GM18502 (cell line): ENCODE data around the gene GATA3.

Source experiments
- ATAC-seq: cut with Tn5 transposase; IDR thresholded peaks from one replicate; pipeline ENCODE4 v1.9.1; 2021; ENCODE audit warnings: mild to moderate bottlenecking; ENCODE audit not compliant: unreplicated experiment, poor library complexity

The GATA3 gene

DNA sequence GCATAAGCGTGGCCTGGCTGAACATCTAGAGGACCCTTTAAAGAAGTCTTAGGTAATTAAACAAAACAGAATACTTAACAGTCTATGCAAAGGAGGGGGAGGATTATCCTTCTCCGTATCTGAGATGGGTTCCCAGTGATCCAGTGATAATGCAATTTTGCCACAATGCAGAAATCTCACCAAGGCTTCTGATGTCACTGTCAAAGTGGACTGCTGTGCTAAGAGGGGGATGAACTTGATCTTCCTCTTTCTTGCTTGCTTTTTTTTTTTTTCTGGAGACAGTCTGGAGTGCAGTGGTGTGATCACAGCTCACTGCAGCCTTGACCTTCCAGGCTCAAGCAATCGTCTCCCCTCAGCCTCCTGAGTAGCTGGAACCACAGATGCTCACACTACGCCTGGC lies 30.8 kb downstream of the GATA3 start:
- ATAC-seq: no peak

DNA sequence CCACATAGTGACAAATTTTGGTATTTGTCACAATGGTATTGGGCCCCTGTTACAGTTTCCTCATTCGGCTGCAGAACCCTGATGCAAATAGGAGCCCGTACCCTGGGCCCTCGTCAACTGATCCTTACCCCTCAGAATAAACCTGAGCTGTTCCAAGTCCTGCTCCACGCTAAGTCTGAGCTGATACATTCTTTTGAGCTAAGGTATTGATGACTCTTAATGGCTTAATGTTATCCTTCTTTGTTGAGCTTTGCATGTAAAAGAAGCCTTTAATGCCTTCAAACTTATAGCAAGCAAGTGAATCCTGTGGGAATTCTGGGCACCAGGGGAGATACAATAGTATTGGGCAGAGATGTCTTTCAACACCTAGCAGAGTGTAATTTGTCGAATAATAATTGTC lies 31.8 kb downstream of the GATA3 start:
- ATAC-seq: no peak

DNA sequence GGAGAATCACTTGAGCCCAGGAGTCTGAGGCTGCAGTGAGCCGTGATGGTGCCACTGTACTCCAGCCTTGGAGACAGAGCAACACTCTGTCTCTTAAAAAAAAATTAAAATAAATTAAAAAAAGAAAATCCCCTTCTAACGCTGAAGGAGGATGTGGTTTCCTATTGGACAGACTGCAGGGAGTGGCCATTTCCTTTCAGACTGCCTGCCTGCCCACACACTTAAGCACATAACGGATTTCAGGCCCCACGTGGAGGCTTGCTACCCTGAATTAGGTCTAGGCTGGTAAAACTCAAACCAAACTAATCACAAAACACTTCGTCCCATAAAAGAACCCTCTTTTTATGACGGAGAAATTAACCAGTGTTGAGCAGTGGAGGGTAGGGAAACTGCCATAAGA lies 34.0 kb downstream of the GATA3 start:
- ATAC-seq: peak; percentile 89

DNA sequence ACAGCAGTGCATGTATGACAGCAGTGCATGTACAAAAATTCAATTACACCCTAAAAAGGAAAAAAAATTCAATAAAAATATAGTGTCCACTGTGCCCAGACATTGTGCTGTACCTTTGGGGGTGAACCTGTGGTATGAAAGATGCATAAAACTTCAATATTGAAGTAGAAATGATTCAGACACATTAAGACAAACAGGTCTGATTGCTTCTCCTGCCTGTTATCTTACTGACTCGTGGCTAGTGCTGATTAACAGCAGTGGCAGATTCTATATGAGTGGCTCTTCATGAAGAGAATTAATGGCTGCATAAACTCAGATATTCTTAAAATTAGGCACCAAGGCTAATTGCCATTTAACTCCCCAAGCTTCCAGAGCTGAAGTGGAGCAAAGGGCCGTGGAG lies 37.9 kb downstream of the GATA3 start:
- no peak for ATAC-seq

DNA sequence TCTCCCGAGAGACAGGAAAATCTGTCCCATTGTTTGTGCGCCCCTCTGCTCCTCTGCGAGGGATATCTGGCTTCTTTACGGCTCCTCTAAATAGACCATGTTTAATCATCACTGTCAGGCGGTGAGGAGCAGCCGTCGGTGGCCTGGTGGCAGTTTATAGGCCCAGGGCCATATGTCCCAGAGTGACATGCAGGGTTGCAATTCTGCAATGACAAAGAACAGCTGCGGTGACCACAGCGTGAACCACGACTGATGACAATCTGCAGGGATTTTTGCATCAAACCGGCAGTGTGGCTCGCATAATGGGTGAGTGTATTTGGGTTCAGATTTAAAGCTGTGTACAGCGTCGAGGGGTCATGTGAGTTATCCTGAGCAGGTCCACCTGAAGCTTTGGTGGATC lies 41.5 kb downstream of the GATA3 start:
- ATAC-seq: no peak

DNA sequence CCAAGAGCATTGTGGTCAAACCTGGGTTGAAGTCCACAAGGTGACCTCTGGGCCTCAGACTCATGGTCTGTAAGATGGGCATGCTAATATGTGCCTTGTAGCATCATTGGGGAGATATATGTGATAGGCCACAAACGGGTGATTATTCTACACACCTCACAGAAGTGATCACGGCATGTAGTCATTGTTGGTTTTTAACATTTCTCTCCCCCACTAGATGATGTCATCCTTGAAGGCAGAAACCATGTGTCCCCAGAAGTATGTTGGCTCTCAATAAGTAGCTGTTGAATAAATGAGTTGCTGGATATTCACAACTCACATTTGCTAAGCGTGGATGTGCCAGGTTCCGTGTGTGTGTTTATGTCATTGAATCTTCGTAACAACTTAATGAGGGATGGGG lies 42.4 kb downstream of the GATA3 start:
- no peak for ATAC-seq

DNA sequence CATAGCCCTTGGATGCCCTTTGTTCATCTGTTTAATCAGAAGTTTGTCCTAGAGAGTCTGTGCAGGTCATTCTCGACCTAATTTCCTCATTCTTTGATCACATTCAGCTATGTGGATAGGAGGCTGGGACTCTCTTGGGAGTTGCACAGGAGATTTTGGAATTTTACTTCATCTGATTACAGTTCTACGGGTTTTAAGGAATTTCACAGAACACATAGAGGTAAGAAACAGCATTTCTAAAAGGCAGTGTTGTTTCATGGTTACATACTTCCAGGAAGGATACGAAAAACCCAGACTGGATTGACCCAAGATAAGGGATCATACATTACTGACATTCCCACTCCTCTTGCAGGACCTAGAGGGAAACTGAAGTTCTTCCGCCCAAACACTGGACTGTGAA lies 45.9 kb downstream of the GATA3 start:
- ATAC-seq: no peak

DNA sequence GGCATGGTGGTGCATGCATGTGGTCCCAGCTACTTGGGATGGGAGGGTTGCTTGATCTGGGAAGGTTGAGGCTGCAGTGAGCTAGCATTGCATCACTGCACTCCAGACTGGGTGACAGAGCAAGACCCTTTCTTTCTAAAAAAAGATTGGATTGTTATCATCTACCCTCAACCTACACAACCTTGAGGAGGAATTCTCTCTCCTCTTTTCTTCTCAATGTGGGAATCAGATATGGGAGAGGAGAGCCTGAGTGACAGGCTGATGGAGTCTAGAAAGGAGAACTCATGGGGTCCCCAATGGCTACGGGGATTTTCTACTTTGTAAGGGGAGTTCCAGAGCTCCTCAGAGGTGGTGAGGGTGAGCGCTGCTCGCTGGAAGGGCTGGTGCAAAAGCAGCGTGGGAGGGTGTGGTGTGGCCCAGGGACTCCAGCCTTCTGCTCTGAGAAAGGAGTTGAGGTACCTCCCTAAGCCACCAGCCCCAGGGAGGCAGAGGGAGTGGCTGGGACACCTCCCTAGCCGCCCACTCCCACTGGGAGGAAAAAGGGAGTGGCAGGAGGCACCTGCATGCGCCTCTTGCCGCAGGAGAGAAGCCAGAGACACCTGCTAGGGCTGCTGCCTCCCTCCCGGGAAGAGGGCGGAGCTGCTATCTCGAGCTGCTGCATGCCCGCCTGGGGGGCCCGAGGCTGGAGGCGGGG lies 48.4 kb downstream of the GATA3 start:
- ATAC-seq: peak; percentile 90

DNA sequence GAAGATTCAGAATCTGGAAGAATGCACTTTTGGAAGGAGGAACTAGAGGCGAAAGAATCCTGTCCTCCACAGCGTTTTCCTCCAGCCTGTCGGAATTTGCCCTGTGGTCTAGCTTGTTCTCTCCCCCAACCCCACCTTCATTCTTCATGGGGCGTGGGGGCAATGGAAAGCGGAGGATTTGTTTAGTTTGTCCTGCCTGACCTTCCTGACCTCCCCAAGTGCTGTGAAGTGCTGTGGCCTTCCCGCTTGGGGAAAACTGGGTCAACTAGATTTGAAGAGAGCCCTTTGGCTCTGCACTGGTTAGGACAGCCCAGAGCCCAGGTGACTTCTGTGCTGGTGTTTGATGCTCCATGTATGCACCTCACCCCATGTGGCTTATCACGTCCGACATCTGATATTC lies 49.1 kb downstream of the GATA3 start:
- ATAC-seq: no peak

DNA sequence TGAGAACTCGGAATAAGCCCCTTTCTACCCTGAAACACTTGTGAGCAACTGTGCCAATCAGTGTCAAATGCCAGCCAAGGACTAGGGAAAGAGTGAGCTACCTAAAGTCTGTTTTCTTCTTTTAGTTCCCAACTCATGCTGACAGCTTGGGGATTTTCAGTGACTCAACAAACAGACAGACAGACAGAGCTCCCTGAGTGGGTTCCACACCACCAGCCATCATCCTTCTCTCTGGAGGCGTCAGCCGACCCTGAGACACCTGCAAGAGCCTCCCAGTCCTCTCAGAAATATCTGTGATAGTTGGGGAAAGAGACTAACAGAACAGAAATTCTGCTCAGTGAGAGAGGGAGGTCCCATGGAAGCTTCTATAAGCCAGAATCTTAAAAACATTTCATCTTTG lies 49.5 kb downstream of the GATA3 start:
- no peak for ATAC-seq

DNA sequence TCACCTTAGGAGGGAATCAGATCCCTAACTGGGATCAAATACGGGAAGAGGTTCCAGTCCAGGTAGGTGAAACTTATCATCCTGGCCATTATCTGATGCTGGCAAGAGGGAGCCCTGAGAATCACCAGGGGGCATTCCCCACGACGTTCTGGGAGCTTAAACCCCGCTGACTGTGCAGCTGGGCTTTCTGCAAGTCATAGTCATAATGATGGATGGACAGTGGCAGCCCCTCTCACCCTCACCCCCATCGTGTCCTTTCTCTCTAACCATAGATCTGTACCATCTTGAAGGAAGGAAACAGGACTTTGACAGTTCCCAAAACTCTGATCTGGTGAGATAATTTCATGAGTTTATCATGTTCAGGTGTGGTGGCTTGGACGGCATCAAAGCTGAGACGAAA lies 50.2 kb downstream of the GATA3 start:
- no peak for ATAC-seq

DNA sequence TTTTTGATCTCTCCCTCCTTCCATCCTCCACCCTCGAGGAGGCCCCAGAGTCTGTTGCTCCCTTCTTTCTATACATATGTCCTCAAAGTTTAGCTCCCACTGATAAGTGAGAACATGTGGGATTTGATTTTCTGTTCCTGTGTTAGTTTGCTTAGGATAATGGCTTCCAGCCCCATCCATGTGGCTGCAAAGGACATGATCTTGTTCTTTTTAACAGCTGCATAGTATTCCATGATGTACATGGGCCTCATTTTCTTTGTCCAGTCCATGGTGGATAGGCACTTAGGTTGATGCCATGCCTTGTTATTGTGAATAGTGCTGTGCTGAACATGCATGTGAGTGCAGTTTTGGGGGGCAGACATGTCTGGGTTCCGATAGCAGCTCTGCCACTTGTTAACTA lies 51.4 kb downstream of the GATA3 start:
- ATAC-seq: no peak

DNA sequence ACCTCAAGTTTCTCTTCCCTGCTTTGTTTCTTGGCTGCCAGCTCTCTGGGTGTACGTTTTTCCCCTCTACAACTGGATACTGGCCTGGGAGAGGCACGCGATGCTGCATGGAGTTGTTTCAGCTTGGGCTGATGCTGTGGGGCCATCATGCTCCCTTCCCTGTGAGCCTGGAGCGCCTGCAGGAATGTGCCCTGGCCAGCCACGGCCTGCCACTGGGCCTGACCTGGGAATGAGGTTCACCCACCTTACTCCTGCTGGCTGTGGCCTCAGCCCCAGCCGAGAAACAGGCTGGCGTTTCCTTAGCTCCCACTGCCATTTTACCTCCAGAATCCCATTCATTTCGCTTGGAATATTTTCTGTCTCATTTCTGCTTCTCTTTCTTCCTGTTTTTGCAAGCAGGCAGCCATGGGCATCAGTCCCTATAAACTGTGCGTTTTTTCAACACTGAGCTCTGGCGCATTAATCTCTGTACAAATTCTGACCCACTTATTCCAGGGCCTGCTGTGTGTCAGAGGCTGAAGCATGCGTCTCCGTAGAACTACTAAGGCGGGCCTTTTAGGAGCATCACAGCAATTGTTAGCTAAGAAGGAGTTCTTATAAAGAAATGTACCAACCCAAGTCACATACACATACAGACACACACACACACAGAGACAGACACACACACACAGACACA lies 57.9 kb downstream of the GATA3 start:
- no peak for ATAC-seq

DNA sequence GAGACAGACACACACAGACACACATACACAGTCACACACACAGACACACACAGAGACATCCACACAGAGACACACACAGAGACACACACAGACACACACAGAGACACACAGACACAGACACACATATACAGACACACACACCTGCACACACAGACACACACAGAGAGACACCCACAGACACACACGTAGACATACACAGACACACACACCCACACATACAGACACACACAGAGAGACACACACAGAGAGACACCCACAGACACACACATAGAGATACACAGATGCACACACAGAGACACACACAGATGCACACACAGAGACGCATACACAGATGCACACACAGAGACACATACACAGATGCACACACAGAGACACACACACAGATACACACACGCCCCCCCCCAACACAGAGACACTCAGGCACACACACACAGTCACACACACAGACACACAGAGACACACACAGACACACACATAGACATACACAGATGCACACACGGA lies 58.5 kb downstream of the GATA3 start:
- no peak for ATAC-seq

DNA sequence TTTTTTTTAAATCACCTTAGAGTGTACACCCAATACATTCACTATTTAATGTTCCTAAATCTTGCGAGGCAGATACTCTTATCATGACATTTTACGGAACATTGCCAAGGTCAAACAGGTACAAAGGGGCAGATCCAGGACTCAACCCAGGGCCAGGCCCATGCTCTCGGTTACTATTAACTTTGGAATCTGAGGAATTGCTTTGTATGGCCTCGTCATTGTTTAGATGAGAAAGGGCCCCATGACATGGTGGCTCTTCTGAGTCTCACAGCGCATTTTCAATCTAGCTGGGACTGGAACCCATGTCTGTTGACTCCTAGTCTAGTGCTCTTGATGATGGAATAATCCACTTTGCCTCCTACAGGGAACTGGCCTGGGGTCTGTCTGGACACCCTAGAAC lies 59.1 kb downstream of the GATA3 start:
- no peak for ATAC-seq

DNA sequence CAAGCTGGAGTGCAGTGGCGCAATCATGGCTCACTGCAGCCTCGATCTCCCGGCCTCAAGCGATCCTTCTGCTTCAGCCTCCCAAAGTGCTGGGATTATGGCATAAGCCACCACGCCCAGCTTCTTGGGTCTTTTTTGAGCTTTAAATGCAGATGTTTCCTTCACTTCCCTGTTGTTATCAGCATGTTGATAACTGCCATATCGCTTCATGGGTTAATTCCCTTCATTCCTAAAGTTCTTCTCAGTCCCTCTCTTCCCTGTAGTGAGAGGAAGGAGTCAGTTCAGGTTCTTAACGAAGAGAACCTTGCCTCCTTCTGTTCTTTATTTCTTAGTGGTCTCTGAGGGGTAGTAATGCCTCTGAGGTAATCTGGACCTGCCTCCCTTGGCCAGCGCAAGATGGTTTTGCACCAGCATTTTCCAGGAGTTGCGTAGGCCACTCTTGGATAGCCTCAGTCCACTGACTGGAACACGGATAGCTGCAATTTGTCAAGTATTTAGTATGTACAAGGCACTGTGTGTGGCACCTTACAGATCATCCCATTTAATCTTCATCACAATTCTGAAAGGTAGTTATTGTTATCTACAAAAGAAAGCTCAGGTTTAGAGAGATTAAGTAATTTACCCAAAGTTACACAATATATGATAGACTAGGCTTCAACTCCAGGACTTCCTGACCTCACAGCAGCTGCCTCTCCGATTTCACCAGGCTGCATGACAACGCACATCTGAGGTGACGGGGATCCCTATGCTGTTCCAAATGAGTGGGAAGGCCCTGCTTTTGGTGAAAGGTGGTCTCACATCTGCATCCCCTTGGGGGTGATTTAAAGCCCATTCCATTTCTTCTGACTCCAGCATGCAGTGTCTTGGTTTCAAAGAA lies 60.5 kb downstream of the GATA3 start:
- no peak for ATAC-seq

DNA sequence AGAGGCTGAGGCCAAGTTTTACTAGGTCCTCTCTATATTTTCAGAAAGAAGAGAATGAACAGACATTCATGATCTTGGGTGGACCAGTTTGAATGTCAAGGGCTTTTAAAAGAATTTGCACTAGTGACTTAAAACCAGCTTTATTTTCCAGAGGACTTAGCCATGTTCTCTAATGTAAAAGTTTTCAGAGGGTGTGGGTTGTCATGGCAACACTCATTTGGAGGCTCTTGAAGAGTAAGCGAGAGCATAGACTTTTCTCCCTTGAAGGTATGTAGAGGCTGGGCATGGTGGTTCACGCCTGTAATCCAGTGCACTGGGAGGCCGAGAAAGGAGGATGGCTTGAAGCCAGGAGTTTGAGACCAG lies 61.1 kb downstream of the GATA3 start:
- ATAC-seq: no peak

DNA sequence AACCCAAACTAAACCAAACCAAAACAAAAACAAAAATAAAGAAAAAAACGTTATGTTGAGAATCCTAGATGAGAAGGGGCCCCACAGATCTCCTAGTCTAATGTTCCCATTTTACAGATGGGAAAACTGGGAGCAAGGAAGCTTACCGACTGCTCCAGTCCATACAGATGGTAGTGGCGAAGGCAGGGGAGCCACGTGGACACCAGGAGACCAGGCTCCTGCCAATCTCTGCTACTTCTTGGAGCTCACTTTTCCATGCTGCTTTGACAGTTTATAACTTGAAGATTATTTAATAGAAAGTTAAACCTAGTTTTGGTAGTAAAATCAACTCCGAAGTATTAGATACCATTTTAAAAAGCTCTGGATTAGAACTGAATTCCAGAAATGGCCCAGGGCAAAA lies 62.0 kb downstream of the GATA3 start:
- ATAC-seq: no peak

DNA sequence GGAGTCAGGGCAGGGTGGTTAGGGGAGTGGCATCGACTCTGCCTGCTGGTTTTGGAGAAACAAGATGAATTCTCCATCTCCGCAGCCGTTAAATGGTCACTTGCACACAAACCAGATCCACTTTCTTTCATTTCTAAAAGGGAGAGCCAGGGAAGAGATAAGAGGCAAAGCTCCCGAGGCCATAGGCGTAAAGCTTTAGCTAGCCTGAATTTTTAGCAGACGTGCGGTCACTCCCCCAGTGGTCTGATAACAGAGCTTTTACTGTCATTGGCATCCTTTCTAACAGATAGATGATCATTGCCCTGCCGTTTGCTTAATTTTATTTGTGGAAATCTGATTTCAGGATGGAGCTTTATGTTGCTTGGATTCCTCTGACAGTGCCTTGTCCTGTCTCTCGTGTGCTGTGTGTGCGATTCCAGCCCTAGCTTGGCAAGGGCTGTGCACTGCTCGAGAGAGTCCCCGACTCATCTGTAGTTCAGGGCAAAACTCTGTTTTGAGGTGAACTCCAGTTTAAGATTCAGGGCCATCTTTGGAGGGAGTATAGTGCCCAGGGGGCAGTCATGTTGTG lies 62.5 kb downstream of the GATA3 start:
- ATAC-seq: no peak

DNA sequence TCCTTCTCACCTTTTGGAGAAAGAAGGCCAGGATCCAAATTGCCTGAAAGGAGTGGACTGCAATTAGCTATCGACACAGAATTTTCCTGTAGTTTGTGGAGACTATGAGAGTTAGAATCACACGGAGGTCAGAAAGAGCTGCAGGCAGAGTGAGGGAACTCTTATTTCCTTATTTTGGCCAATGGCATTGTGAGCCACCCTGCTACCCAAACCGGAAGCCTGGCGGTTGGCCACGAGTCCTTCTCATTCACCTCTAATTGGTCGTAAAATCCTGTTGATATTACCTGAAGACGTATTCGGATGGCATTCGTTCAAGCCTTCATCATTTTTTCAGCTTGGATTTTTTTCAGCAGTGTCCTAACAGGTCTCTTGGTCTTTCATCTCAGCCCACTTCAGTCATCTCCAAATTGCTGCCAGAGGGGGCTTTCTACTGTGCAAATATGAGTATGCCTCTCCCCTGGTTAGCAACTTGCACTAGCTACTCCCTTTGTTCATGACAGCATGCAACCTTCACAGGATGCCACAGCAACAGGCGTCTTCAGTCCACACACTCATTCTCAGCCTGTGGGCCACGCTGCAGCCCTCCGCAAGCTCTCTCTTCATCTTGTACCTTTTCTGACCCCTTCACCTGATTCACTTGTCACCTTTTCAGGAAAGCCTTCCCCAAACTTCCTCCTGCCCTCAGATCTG lies 66.9 kb downstream of the GATA3 start:
- ATAC-seq: peak; percentile 53
